Osteocyte (in vitro differentiated cells): ENCODE results near the gene SETD4. TPM values are rescaled to one million over a fixed set of nuclear protein-coding genes. Genes with fewer than 3 reads are reported as not detected.

Experiments
- DNase-seq: peaks from one replicate; pipeline ENCODE4 v3.0.0; 2021; ENCODE audit warnings: mixed read lengths; ENCODE audit not compliant: unreplicated experiment; ENCODE audit errors: extremely low spot score
- H3K27ac Mint-ChIP-seq: one replicate; pipeline ENCODE4 v1.8.0; 2021; ENCODE audit warnings: mild to moderate bottlenecking, mixed read lengths; ENCODE audit not compliant: unreplicated experiment
- H3K27me3 Mint-ChIP-seq: one replicate; pipeline ENCODE4 v1.8.0; 2021; ENCODE audit warnings: mixed read lengths; ENCODE audit not compliant: unreplicated experiment
- H3K36me3 Mint-ChIP-seq: one replicate; pipeline ENCODE4 v1.8.0; 2021; ENCODE audit warnings: mixed read lengths; ENCODE audit not compliant: unreplicated experiment
- H3K4me1 Mint-ChIP-seq: one replicate; pipeline ENCODE4 v1.8.0; 2021; ENCODE audit warnings: mixed read lengths; ENCODE audit not compliant: unreplicated experiment
- H3K4me3 Mint-ChIP-seq: one replicate; pipeline ENCODE4 v1.8.0; 2021; ENCODE audit warnings: mild to moderate bottlenecking, moderate library complexity, mixed read lengths; ENCODE audit not compliant: unreplicated experiment
- H3K9me3 Mint-ChIP-seq: one replicate; pipeline ENCODE4 v1.8.0; 2021; ENCODE audit warnings: mixed read lengths; ENCODE audit not compliant: unreplicated experiment
- CTCF ChIP-seq: fragments of 200-600 bp; sonication (generic); IDR thresholded peaks from 2 replicates; pipeline ENCODE4 v1.5.0; 2021; ENCODE audit warnings: antibody characterized with exemption, mild to moderate bottlenecking, moderate library complexity
- long read RNA-seq: library from polyadenylated mRNA; unstranded; transcript quantifications from one replicate; pipeline ENCODE4 v2.0.0, GENCODE V29; 2021
- total RNA-seq: library from RNA; stranded (reverse); gene quantifications from 2 replicates; pipeline ENCODE4 v1.2.1, GENCODE V29; 2021

The SETD4 gene
- 16.4 and 16.6 TPM in 2 replicates for total RNA-seq
- long read RNA-seq, transcript SETD4-201 (12 exons, 3,015 nt), result major isoform, 6 of 76 reads
- long read RNA-seq, partial matches to known transcripts, result 36 of 76 reads
- long read RNA-seq, other reads (novel, unspliced or antisense), result 30 of 76 reads

- TF ChIP-seq CTCF, result no peak
- Mint-ChIP-seq H3K4me3 (peak within 1 kb of the TSS; percentile 92), H3K36me3 (peaks cover 17% of the 10 kb centered on the region), H3K27me3 (no peaks in the 10 kb centered on the region), H3K4me1 (peaks cover 15% of the 10 kb centered on the region), H3K9me3 (no peaks in the 10 kb centered on the region), H3K27ac (peak within 1 kb of the TSS; percentile 93)
- DNase-seq, result peak; percentile 97
These were observed at the start of gene SETD4 for GRCh38 chr21:36060159-36060921. SETD4 (minus strand) TSS chr21:36060526; CDS start chr21:36058888, 1,638 bp downstream.

- Mint-ChIP-seq H3K27me3 (peaks cover 49% of the 10 kb centered on the region), H3K36me3 (no peaks in the 10 kb centered on the region), H3K27ac (no peak overlapping the region), H3K4me1 (peaks cover 15% of the 10 kb centered on the region), H3K9me3 (peaks cover 4% of the 10 kb centered on the region), H3K4me3 (no peak overlapping the region)
- no peak for TF ChIP-seq CTCF
- DNase-seq, result no peak
These were observed 49.5 kb upstream of the SETD4 start for GRCh38 chr21:36109868-36110267.

- DNase-seq, result no peak
- no peak overlapping the region for H3K4me3 Mint-ChIP-seq
- H3K4me1 Mint-ChIP-seq, result peaks cover 10% of the 10 kb centered on the region
- H3K36me3 Mint-ChIP-seq, result no peaks in the 10 kb centered on the region
- TF ChIP-seq CTCF, result no peak
- H3K27me3 Mint-ChIP-seq, result peaks cover 73% of the 10 kb centered on the region
- peaks cover 4% of the 10 kb centered on the region for H3K9me3 Mint-ChIP-seq
- no peak overlapping the region for H3K27ac Mint-ChIP-seq
These were observed 45.1 kb upstream of the SETD4 start for GRCh38 chr21:36105327-36105842.

- H3K27ac Mint-ChIP-seq, result no peak overlapping the region
- DNase-seq, result peak; percentile 86
- H3K36me3 Mint-ChIP-seq, result no peaks in the 10 kb centered on the region
- no peak overlapping the region for H3K4me3 Mint-ChIP-seq
- peak; percentile 54 for TF ChIP-seq CTCF
- H3K27me3 Mint-ChIP-seq, result peaks cover 73% of the 10 kb centered on the region
- peaks cover 10% of the 10 kb centered on the region for H3K4me1 Mint-ChIP-seq
- peaks cover 4% of the 10 kb centered on the region for H3K9me3 Mint-ChIP-seq
These were observed 44.3 kb upstream of the SETD4 start for GRCh38 chr21:36104317-36105300.
